Fibroblast of skin of abdomen (primary cell): ENCODE data around the gene RAPGEF4.
"Not testable (repeated sequence)": the region's sequence is repeated elsewhere in the genome, so short reads cannot be mapped to it uniquely, and the experiment has no call there.

Experiments used
- DNase-seq: peaks from one replicate; pipeline ENCODE4 v3.0.0-alpha.2; 2013

Gene RAPGEF4

DNA sequence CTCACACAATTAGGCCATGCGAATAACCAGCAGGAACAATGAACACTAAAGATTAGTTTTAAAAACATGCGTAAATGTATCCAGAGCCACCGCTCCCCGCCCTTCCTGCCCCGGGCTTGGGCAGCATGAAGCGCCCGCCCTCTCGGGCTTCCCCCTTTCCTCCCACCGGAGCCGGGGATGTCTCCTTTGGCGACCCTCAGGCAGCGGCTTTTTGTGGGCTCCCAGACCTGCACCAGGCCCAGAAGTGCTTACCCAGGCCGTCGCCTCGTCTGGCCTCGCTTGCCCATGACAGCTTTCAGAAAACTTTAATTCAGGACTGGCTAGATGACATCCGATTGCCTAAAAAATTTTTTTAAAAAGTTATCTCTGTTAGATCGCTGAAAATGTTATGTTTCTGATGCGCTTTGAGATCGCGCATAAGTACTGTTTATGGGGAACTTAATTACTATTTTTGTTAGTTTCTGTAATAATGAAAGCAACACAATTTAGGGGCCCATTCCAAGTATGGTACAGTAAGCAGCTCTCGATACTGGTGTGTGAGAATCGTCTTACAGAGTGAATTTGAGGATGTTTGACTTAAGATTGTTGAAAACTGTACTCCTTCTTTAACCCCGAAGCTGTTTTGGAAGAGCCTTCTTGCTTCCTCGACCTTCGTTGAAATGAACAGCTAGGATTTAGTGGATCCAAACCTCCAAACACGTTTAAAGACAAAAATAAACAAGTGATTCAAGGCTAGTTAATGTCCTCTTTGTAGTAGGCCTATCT is 341.1 kb downstream of the RAPGEF4 start:
- DNase-seq, result peak; percentile 41

GRCh38 chr2:173077506-173078177 is 342.0 kb downstream of the RAPGEF4 start:
- DNase-seq, result no peak

DNA sequence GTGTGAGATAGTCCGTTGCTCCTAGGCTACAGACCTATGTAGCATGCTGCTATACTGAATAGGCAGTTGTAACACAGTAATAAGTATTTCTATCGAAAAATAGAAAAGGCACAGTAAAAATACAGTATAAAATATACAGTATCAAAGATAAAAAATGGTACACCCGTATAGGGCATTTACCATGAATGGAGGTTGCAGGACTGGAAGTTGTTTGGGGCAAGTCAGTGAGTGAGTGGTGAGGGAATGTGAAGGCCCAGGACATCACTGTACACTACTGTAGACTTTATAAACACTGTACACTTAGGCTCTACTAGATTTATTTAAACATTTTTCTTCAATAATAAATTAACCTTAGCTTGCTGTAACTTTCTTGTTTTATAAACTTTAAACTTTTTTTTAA is 343.5 kb downstream of the RAPGEF4 start:
- no peak for DNase-seq

DNA sequence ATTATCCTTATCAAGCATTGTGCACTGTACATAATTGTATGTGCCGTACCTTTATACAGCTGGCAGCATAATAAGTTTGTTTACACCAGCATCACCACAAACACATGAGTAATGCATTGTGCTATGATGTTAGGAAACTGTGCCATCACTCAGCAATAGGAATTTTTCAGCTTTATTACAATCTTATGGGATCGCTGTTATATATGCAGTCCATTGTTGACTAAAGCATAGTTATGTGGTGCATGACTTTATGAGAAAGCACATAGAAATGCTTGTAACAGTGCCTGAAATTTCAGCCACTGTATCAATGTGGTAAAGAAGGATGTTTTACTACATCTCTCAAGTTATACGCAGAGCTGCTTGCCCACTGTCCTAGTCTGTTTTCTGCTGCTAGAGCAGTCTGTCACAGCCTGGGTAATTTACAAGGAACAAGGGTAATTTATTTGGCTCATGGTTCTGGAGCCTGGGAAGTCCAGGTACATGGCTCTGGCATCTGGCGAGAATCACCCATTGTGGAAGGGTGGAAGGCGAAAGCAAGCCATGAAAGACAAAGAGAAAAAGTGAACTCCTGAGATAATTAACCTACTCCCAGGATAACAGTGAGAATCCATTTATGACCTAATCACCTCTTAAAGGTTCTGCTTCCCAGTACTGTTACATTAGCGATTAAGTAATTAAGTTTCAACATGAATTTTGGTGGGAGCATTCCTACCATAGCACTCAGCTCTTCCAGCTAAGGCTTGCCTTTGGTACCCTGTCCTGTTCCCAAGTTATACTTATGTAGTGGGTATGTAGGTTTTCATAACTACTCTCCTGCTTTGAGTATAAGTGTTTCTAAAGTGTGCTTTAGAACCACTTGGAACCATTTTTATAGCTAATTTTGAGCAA is 344.6 kb downstream of the RAPGEF4 start:
- peak; percentile 96 for DNase-seq

DNA sequence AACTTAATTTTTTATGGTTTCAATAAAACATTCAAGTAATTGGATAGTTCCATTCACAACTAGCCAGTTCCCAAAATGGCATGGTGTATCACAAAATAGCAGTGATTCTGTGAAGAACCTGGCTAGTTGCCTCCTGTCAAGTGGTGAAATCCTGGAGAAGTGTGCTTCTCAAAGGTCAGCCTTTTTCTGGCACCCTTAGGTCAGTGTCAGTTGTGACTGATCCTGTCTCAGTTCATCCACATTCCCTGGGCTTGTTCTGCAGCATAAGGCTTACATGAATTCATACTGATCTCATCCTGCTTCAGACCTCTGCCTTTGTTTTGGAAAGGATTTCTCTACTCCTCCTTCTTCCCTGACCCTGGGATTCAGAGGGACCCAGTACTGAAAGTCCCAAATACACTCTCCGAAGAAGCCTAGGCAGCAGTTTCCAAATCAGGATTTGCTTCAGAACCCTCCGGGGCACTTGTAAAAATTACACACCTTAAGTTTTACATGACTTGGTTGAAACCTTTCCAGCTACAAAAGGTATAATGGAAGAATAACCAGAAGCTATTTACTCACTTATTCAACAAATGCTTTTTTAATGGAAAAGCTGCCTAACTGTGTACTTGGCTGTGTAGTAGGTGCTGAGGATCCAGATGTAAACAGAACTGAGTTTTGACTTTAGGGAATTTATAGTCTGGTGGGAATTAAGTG is 351.0 kb downstream of the RAPGEF4 start:
- no peak for DNase-seq

DNA sequence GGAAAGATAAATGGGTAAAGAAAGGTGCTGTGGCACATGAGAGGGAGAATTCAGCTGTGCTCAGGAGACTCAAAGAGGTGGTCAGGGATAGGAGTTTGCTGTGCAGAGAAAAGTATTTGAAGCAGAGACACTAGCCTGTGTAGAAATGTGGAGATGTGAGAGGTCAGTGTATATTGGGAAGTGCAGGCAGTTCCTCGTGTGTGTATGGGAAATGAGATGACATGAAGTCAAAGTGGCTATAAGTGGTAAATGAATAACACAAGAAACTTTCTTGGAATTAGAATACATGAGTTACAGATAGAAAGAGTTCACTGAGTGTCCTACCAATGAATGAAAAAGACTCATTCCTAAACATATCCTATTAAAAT is 351.6 kb downstream of the RAPGEF4 start:
- peak; percentile 60 for DNase-seq

- no peak for DNase-seq
Observed at GRCh38 chr2:173087793-173088496, 352.3 kb downstream of the RAPGEF4 start.

DNA sequence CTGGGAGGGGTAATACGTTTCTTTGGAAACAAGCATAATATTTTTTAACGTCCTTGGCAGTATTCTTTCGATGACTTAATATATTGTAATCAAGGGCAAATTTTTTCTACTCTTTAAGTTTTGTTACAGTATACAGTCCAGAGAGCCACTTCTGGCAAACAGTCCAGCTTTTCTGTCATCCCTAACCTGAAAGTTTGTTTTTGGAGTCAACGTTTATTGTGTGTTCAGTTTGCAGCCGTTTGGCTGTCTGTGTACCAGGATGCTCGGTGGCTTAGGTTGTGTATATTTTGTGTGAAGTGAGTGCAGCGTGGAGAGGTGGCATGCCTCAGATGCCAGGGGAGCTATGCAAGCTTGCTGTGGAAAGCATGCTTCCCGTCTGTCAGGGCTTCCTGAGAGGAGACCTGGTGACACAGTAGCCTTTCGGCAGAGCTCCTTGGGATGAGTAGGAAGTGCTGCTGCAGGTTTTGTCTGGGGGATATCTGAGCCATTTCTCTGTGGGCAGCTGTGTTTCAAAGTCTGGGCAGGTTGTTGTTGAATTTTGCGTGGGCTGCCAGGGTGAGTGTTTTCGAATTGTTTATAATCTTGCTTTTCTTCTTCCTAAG is 354.7 kb downstream of the RAPGEF4 start:
- DNase-seq, result peak; percentile 48

DNA sequence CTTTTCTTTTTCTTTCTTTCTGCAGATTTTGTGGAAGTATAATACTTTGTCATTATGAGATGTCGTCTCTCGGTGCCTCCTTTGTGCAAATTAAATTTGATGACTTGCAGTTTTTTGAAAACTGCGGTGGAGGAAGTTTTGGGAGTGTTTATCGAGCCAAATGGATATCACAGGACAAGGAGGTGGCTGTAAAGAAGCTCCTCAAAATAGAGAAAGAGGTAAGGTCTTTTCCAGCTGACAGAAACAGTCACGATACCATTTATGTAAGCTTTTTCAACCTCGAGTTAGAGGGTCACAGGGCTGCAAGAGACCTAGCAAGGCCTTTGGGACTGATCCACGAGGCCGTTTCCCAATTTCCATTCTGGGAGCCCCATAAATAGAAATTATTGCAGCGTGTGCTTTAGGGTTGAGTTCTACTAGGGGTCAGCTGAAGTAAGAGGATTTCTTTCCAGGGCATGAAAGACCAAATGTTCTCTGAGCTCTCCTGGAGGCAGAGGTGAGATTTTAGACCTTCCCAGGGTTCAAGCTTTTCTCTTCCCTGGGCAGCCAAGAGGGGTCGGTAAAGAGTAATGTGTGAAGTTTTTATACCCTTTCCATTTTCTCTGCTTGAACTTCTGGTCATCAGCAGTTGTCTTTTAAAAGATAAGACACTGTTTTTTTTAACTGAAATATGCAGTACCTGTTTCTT is 355.5 kb downstream of the RAPGEF4 start:
- DNase-seq, result no peak

DNA sequence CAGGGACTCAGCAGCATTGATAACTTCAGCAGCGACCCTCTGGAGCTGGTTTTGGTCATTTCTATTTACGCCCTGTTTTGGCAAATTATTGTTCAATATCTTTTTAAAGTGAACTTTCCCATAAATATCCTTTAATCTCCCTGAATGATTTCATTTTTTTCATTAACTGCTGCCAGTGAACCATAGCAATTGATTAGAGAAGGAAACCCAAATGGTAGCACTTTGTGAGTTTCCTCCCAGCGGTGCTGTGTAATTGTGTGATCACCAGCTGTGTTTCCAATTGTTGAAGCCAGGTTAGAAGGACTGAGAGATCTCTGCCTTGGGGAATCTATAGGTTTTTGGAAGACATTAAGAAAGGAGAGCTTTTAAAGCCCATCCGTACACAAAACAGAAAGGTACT is 356.3 kb downstream of the RAPGEF4 start:
- no peak for DNase-seq

DNA sequence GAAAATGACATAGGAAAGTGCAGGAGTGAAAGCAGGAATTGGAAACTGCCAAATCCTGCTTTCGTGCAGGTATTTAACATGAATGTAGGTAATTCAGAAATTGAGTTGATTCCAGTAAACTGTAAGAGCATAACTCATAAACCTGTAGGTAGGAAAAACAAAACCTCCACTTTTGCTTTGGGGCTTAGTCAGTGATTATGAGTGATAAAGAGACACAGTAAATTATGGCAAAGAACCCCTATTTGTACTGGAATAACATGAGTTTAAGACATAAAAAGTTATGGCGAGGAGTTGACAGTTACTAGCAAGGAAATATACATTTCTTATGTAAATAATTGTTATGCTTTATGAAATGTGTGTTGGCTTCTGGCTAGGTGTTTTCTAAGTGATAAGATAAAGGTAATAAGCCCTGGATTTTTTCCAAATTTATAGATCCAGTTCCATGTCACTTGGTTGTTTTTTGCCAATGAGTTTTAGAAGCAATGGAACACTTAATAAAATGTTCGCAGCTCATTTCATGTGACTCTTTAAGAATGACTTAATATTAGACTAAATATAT is 357.3 kb downstream of the RAPGEF4 start:
- DNase-seq, result no peak

GRCh38 chr2:173093617-173094016 is 358.0 kb downstream of the RAPGEF4 start:
- DNase-seq, result not testable (repeated sequence)

DNA sequence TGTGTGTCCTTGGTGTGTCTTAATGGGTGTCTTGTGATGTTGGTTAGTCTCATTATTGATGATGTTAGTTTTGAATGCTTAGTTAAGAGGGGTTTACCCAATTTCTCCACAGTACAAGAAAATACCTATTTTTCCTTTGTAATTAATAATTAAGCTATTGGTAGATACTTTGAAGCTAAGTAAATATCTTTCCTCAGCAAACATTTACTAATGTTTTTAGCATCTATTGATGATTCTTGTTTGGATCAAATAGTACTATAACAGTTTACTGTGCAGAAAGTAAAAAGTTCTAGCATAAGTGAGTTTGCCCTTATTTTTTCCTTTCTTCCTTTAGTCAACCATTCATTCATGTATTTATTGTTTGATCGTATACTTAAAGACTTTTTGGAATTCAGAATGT is 359.1 kb downstream of the RAPGEF4 start:
- no peak for DNase-seq

- DNase-seq, result no peak
Observed at GRCh38 chr2:173095356-173095755, 359.7 kb downstream of the RAPGEF4 start.

GRCh38 chr2:173099271-173099670 is 363.6 kb downstream of the RAPGEF4 start:
- DNase-seq, result no peak

- DNase-seq, result no peak
Observed at GRCh38 chr2:173099804-173100203, 364.2 kb downstream of the RAPGEF4 start.

DNA sequence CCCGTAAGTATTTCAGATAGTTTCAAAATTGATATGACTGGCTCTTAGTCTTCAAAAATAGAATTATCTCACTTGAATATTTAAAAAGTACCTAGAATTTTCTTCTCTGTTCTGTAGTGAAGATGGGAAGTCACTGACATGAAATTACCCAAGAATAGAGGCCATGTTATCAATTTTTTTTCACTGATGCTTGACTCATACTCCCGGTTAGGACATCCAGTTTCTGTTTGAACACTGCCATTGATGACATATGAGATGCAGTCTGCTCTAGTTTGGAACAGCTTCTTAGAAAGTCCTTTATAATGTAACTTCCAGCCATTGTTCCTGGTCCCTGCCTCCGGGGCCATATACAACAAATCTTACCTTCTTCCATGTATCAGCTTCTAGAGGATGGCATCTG is 366.0 kb downstream of the RAPGEF4 start:
- no peak for DNase-seq
